NCI-H226 (cell line): ENCODE measurements around the gene CHCHD3.

ENCODE experiments used
- DNase-seq: peaks from one replicate; pipeline ENCODE4 v3.0.0-alpha.2; 2015

The CHCHD3 gene

DNA sequence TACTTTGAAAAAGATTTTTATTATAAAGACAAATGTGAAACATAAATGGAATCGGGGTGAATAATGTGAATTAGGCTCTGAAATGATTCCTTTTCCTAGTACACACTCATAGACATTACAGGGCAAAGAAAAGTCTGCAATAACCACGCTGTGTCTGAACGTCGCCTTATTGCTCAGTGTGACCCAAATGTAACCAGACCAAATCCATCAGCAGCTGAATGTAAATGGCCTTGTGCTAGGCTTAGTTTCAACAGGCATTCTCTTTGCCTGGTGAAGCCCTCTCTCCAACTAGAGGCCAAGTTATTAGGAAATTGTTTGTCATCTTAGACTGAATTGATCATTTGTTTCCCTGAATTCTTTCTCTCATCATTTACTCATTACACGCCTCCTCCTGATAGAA, 225.5 kb downstream of the CHCHD3 start:
- DNase-seq, result no peak

DNA sequence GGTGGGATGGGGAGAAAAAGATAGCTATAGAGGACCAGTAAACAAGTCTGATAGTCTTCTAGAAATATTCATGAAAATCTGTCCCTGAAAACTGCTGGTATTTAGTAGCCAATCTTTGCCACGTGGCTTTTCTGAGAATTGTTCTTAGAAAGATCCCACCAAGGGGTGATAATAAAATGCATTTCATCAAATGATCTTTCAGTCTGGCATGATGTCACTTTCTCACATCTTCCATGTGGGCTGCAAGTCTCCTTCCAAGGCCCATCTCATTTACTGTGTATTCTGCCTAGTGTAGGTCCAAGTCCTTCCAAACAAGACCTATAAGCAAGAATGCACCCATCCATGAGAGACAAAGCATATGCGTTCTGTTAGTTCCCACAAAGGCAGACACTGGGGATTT, 226.0 kb downstream of the CHCHD3 start:
- DNase-seq, result no peak

DNA sequence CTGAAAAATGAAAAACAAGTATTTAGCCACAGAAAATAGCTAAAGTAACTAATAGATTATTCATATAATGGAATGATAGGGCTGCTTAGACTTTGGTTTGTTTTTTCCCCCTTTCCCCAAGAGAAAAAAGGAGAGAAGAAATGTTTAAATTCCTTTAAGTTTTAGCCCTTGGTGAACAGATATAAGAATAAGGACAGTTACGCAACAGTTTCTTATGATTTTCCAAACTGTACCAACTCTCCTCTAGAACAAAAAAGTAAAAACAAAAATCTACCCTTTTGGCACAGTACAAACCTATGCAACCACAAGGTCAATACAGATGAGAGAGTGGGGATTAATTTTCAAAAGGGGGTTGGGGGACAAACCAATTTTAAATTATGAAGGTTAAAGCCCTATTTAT, 227.7 kb downstream of the CHCHD3 start:
- no peak for DNase-seq

DNA sequence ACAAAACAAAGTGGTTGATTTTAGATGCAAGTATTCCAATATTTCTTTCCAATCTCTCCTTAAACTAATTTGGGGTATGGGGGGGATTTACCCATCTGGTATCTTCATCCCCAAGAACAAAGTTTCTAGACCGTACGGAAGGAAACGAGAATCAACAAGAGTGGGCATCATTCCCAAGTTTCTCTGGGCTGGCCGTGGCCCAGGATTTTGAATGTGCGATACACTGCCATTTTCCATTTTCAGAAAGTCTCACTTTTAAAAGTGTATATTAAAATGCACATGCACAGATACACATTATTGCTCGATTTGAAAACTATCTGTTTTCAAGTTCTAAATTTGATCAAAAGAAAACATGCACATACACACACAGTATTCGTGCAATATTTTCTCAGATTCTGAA, 234.5 kb downstream of the CHCHD3 start:
- DNase-seq, result no peak

DNA sequence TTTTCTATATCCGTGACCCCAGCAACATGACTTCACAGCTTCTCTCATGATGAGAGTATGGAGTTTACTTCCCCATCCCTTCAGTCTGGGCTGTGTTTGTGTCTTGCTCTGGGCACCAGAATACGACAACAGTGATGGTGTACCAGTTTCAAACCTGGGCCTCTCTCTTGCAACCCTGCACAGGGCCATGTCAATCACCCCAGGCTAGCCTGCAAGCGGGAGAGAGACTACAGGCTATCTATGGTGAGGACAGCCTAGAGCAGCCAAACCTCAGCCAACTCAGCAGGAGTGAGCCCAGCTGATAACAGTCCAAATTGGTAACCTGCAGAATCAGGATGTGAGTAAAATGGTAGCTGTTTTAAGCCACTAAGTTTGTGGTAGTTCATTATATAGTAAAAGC, 235.8 kb downstream of the CHCHD3 start:
- no peak for DNase-seq

DNA sequence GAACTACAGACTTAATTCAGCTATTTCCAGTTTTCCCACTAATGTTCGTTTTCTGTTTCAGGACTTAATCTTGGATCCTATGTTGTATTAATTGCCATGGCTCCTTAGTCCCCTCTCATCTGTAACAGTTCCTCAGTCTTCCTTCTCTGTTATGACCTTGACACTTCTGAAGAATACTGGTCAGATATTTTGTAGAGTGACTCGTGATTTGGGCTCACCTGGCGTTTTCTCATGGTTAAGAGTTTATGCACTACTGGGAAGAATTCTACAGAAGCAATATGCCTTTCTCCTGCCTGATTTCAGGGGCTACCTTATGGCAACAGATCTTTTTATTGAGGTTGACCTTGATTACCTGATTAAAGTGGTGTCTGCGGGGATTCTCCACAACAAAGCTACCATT, 239.4 kb downstream of the CHCHD3 start:
- DNase-seq, result no peak

DNA sequence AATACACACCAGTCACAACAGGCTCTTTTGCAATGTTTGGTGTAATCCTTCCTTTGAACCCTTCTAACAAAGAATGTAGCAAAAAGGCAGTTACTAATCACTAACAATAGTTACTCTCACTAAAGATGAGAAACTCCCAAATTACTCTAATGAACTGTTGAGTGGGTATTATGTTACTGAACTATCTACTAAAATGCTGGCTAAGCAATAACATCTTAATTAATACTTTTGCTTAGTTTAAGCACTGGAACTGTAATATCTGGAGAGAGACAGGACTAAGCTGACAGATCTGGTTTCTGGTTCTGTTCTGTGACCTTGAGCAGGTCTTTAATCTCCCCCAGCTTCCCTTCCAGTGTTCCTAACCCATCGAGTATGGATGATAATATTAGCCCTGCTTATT, 241.7 kb downstream of the CHCHD3 start:
- DNase-seq, result no peak

DNA sequence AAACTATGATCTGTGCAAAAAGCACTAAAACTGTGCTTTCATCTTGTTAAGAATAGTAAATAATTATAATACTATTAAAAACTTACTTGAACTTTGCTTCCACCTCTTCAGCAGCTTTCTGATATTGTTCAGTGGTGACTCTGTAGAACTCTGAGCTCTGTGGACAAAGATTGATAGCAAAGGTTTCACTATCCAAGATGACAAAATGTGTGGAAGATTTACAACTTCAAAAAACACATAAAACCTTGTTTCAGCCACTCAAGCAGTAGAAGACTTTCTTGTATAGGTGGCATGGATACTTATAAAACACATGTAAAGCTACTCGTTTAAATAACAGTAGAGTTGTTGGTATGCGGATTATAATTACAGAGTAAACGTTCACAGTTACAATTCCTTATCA, 243.6 kb downstream of the CHCHD3 start:
- DNase-seq, result no peak

DNA sequence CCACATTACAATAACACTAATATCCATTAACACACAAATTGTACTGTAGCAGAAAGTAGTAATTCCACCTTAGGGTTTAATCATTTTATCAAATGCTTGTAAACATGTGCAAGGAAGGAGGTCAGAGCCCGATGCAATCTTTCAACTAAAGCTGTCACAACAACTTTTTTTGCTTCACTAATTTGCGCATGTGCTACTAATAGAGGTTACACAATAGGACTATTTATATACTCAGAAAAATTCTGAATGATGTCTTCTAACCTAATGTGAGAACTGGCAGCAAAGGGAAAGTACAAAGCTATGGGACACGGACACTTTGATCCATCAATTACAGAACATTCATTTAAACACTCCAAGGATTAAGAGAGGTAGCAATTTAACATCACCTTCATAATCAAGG, 244.4 kb downstream of the CHCHD3 start:
- no peak for DNase-seq

DNA sequence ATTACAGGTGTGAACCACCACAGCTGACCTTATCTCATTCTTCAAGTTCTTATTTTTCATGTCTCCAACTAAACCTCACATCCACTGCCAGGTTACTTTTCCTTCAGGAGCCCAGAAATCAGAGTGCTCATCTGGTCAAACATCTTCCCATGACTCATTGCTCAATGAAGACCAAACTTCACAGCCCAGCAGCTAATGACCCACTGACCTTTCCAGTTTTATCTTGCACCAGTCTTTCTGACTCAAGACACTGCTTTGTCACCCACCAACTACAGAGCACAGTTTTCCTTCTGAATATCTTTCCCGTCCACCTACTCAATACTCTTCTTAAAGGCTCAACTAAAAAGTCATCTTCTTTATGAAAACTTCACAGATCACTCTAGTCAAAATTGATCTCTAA, 245.1 kb downstream of the CHCHD3 start:
- peak; percentile 29 for DNase-seq

DNA sequence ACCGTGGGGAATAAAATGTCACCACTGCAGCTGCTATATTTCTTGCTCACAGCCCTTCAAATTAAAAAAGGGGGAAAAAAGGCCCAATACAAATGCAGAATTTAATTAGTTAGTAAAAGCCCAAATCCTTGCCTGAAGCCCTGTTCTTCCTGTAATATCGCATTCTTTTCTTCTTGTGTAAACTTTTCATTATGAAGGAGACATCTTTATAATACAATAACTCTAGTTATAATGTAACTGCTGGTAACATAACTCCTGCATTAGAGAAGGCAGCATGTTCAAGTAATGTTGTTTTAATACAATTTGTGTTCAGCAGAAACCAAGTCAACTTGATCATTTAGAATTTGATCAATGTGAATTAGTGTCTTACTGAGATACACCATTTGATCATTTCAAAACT, 250.9 kb downstream of the CHCHD3 start:
- DNase-seq, result no peak

DNA sequence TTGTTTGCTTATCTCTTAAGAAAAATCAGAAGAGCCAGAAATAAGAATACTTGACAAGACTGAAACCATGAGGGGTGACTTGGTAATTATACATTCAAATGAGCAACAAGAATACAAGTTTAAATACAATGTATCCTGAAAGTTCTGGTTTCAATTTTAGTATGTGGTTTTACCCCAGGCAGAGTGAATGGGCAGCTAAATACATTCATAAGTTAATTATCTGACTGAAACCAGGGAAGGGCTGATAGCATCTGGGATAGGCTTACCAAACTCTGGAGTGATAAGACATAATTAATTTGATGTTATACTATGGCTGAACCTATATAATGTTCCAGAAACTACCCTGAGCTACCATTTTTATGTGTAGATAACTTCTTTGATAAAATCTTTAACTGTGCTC, 253.4 kb downstream of the CHCHD3 start:
- DNase-seq, result no peak

DNA sequence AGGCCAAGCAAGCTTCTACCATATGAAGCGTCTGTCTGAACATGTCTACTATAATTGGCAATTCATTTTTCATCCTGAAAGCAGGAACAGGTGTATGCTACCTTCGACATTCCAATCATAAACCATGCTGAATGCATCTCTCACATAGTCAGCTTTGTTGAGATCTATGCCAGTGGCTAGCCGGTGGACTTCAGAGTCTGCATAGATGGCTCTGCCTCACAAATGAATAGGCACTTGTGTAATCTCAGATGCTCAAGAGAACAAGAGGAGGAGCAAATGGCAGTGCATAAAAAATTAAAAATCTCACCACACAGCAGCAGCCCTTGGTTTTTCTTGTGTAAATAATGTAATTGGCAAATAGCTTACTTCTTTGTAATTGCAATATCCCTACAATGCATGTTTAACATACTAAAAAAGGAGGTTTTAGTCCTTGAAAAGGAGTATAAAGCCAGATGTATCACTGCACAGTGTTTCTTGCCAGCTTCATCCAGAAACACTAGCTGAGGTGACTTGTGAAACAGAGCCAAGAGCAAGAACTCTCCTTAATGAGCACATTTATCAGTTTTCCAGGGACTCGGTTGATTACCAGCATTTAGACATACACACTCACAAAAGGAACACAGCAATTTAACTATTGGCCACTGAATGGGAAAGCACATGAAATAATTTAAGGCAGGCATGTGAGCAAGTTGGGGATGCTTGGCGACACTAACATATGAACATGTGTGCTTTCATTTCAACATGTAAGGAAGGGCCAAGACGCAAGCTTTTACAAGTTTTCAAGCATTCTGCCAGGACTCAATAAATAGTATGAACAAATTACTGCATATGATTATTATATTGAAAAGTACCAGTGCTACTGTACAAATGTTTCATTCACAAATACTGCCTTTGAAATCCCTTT, 255.7 kb downstream of the CHCHD3 start:
- no peak for DNase-seq

DNA sequence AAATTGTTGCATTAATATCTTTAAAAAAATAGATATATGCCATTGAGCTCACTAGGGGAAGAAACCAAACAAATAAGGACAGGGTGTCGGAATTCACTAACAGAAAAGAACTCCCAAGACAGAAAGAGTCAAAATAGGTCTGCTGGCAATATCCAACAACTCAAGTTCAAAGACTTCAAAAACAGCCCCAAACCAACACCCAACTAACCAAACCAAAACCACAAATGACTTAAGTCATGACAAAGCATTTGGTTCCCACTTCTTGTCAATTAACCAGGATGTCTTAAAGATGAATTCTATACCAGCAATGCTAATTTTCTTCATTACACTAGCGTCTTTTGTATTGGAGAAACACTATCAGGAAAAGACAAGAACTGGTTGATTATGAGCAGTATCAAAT, 256.7 kb downstream of the CHCHD3 start:
- DNase-seq, result no peak

DNA sequence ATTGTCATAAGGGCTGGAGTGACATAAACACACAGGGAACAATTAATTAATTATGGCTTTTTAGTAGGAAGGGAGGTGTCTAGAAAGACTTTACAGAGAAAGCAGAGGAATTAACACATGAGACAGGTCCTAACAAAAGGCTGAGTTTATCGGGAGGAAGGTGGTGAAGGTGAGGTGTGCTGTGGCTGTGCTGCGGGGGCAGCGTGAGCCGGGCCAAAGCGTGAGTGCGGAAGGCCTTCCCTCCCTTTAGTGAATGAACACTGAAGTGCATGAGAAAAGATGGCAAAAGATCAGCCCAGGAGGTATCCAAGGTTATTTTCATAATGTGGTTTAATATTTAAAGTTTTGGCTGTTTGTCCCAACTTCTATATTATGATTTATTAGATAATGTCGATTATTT, 262.2 kb downstream of the CHCHD3 start:
- DNase-seq, result no peak

DNA sequence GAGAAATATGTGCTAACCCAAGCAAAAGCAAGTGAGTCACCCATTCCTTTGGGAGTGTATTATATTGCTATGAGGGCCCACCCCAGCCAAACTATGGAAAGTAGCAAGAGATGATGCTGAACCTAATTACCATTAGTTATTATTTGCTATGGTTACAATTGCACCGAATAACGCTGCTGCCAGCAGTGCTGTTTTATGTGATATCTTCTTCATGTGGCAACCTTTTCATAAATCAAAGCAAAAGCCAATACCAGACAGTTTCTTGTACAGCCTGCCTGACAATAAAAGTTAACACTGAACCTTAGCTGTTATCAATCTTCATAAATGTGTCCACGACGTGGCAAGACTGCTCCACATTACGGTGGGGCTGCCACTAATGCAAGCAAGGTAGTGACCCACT, 263.9 kb downstream of the CHCHD3 start:
- DNase-seq, result no peak

DNA sequence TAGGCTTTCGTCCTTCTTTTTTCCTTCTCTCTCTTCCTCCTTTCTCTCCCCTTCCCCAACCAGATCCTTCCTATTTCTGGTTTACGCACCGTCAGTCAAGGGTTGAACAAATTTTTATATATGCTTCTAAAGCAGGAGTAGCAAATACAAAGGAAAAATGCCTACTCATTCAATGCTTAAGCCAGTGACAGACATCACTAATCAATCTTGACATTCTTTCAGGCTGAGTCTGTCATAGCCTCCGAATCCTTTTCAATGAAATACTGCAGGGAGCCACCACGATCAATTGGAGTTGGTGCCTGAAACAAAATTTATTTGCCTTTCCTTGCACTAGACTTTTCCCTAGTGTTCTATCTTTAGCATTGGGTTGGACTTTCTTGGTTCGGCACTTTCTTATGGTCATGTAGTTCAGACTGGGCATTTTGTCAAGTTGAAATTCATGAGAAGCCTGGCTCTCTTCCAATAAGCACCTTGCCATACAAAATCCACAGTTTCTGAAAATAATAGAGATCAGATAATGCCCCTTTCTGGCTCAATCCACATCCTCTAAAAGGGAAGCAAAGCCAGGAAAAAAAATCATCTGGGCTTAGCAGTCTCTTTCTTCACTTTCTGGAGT, 266.1 kb downstream of the CHCHD3 start:
- DNase-seq, result peak; percentile 17

DNA sequence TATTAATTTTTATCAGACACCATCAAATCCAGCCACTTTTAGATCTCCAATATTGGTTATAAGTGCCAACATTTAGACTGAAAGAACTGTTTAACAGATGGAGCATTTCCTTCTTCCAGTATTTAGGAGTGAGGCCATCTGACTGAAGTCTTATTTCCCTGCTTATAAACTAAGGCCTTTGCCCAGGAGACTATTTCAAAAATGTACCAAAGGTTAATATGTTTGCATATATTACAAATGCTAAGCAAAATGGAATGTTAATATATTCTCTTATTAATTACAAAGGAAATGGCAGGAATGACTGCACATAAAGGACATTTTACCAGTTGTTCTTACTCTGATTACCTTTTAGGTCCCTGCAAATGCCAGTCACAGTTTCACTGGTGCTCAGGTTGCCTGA, 266.8 kb downstream of the CHCHD3 start:
- no peak for DNase-seq

DNA sequence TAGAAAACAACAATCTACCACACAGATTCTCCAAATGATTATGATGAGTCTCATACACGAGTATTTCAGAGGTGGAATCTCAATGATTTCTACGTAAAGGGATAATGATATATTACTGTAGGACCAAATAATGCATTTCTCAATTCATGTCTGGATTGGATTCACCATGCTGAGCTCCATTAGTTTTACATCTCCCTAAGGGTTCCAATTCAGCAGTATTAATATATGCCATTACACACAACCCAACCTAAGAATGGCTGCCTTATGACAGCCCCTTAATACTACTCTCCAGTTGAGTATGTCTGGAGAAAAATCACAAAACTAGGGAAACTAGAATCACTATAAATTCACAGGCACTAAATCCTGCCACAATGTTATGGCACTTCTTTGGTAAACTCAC, 271.3 kb downstream of the CHCHD3 start:
- DNase-seq, result no peak

DNA sequence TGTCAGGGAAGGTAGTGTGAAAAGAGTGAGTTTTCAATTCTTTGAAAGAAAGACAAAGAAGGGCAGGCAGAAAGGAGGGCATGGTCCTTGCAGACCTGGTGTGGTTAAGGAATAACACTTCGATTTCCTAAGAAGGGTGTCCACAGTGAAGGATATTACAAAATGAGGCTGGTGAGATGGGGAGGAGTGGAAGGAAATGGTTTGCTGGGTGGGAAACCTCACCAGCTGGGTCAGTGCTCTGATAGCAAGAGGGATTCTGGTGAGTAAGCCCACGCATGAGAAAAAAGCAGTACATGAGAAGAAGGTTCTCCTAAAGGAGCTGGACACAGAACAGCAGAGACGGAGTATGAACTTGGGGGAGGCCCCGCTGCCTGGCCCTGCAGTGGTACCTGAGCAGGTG, 275.1 kb downstream of the CHCHD3 start:
- DNase-seq, result no peak

DNA sequence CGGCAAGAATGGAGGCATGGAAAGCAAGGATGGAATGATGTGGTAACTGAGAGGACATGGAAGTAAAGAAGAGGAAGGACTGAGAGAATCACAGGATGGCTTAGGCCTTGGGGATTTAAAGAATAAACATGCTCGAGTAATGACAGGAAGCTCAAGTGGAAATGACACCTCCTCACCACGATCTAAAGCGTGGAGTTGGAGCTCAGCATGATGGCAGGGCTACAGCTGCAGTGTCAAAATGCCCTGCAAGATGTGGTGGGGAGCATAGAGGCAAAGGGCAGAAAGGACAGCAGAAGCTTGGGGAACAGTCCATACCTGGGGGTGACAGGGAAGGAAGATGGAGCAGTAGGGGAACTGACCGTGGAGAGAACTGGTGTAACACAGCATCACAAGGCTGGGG, 276.1 kb downstream of the CHCHD3 start:
- no peak for DNase-seq

DNA sequence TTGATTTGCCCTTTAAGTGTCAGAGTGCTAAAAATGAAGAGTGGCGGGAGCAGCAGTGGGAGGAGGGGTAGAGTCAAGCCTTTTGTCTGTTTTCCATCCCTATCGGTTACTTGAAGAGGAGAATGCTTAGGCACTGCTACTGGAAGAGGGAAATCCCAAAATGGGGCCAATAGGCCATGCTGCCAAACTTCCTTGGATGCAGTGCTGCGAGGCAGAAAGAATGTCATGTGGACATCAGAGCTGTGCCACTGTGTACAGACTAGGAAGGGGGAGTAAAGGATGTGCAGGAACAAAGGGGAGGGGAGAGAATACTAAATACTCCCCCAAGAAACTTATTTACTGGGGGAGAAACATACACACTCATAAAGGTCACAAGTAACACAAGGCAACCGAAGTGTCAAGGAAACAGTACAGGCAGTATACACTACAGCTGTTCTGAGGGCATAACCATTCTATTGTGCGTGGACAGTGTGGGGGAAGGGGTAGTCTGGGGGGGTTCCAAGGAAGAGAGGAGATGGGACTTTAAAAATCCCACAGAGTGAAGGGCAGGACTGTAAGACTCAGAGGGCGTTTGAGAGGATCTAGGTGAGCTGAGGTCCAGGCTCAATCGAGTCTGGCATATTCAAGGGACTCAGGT, 276.9 kb downstream of the CHCHD3 start:
- no peak for DNase-seq

DNA sequence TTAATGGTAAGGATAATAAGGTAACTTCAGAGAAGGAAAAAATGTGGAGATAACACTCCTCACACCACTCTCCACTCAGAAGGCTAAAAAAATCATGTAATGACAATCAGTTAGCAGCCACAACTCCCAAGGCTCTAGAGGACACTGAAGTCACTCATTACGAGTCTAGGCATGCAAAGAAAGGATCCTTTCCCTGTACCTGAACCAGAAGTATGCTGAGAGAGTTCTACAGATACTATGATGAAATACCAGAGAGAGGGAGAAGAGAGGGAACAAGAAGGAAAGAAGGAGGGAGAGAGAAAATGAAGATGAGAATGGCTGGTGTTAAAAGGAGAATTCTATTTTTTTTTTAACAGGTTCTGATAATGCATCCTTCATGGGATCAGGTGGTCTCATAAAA, 281.4 kb downstream of the CHCHD3 start:
- no peak for DNase-seq

DNA sequence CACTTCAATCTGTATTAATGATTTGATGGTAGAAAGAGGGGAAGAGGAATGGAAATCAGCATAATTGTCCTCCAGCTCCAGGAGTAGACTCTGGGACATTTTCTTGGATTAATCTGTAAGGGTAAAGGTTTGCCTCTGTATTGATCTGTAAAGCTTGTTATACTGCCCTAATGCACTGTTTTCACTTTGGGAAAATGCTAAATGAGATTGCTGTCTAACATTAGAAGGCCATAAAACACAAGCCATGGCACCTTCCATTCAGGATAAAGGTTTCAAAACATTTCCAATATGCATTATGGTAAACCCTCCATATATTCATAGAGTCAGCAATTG, 282.8 kb downstream of the CHCHD3 start:
- DNase-seq, result no peak

DNA sequence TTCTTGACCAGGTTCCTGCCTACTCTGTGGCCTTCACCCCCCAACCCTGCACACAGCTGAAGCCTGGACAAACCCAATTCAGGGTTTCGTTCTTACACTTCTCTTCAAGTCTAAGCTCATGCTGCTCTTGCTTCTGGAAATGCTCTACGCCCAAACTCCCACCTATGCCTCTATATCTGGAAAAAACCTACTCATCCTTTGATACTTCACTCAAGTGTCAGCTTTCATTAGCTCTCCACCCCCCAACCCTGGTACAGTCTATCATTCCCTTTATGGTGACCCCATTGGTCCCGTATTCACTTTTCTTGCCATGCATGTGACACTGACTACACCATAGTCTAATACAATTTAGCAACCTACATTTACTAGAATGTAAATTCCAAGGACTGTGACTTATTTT, 284.7 kb downstream of the CHCHD3 start:
- no peak for DNase-seq
